Lower lobe of right lung (tissue), 2 donors: ENCODE measurements around the gene TAB3. TPM values are rescaled to one million over a fixed set of nuclear protein-coding genes. Genes with fewer than 3 reads are reported as not detected.

ENCODE experiments used
- ATAC-seq, 2 donors: fragments of 200-7000 bp; cut with Tn5 transposase; one replicate each; pipeline ENCODE4 v1.9.1; 2020 to 2022; ENCODE audit warnings: mild to moderate bottlenecking in 2 of 2, moderate library complexity in 2 of 2
- DNase-seq: peaks from one replicate; pipeline ENCODE4 v3.0.0-alpha.2; 2020
- H3K27ac ChIP-seq: fragments of 200-600 bp; one replicate; pipeline ENCODE4 v1.8.0; 2022
- H3K27me3 ChIP-seq: fragments of 200-600 bp; one replicate; pipeline ENCODE4 v1.8.0; 2022; ENCODE audit warnings: low read depth
- H3K36me3 ChIP-seq: fragments of 200-600 bp; one replicate; pipeline ENCODE4 v1.8.0; 2022; ENCODE audit warnings: mild to moderate bottlenecking
- H3K4me1 ChIP-seq: fragments of 200-600 bp; one replicate; pipeline ENCODE4 v1.8.0; 2022
- H3K4me3 ChIP-seq: fragments of 200-600 bp; one replicate; pipeline ENCODE4 v1.8.0; 2022; ENCODE audit warnings: mild to moderate bottlenecking
- H3K9me3 ChIP-seq: fragments of 200-600 bp; one replicate; pipeline ENCODE4 v1.8.0; 2022
- CTCF ChIP-seq: fragments of 200-600 bp; IDR thresholded peaks from one replicate; pipeline ENCODE4 v1.8.0; 2022; ENCODE audit warnings: antibody characterized with exemption, mild to moderate bottlenecking
- intact Hi-C: fragments of 100-400 bp; cut with DNase I; formaldehyde crosslinking; loops from one replicate; pipeline ENCODE4 v1.11.0; 2022
- total RNA-seq: library from RNA; stranded (reverse); fragmentation: NEBNext Ultra II Directional; extraction: Animal tissue kit (Norgen Biotek cat#: 25700); gene quantifications from one replicate; pipeline ENCODE4 v1.2.1, GENCODE V29; 2021
- donor health status: DM: no; HTN: yes; CAD: no; lungs with severe emphysema.

The TAB3 gene
- total RNA-seq, 1 donor from 2014 or later, result 23.3 TPM

- no peak for DNase-seq
- Histone ChIP-seq H3K4me3 (no peak overlapping the region), H3K27me3 (no peaks in the 10 kb centered on the region), H3K36me3 (no peaks in the 10 kb centered on the region), H3K27ac (no peak overlapping the region), H3K9me3 (no peaks in the 10 kb centered on the region), H3K4me1 (no peaks in the 10 kb centered on the region)
- no peak for TF ChIP-seq CTCF
- no peak for ATAC-seq
- intact Hi-C loops, result no loop called here
Observed at GRCh38 chrX:30895370-30895769, 6.3 kb upstream of the TAB3 start.

GRCh38 chrX:30893206-30893605 is 4.2 kb upstream of the TAB3 start:
- peaks cover under 1% of the 10 kb centered on the region for H3K4me1 ChIP-seq
- H3K27ac ChIP-seq, result no peak overlapping the region
- intact Hi-C loops, result no loop called here
- no peaks in the 10 kb centered on the region for H3K36me3 ChIP-seq
- ATAC-seq (no peak), DNase-seq (no peak)
- H3K4me3 ChIP-seq, result no peak overlapping the region
- no peaks in the 10 kb centered on the region for H3K27me3 ChIP-seq
- no peaks in the 10 kb centered on the region for H3K9me3 ChIP-seq
- no peak for TF ChIP-seq CTCF

- DNase-seq, result no peak
- intact Hi-C loops, result no loop called here
- ATAC-seq, result peak; percentile 6 to 8
Observed at GRCh38 chrX:30892591-30892990, 3.5 kb upstream of the TAB3 start.

GRCh38 chrX:30888526-30889146 is 418 bp downstream of the TAB3 start:
- H3K9me3 ChIP-seq, result no peaks in the 10 kb centered on the region
- H3K27ac ChIP-seq, result peak overlapping the region; percentile 86
- H3K27me3 ChIP-seq, result no peaks in the 10 kb centered on the region
- peak; percentile 36 to 40 for ATAC-seq
- TF ChIP-seq CTCF, result no peak
- intact Hi-C loops, result no loop called here
- peaks cover 10% of the 10 kb centered on the region for H3K4me1 ChIP-seq
- no peaks in the 10 kb centered on the region for H3K36me3 ChIP-seq
- peak overlapping the region; percentile 66 for H3K4me3 ChIP-seq
- DNase-seq, result no peak

More at GRCh38 chrX:30892591-30892990, 3.5 kb upstream of the TAB3 start:
- Histone ChIP-seq H3K4me3 (no peak overlapping the region), H3K36me3 (no peaks in the 10 kb centered on the region), H3K27ac (no peak overlapping the region), H3K9me3 (no peaks in the 10 kb centered on the region), H3K4me1 (peaks cover 6% of the 10 kb centered on the region), H3K27me3 (no peaks in the 10 kb centered on the region)
- no peak for TF ChIP-seq CTCF

- intact Hi-C loops, result no loop called here
- TF ChIP-seq CTCF, result no peak
- no peak for ATAC-seq
- Histone ChIP-seq H3K36me3 (no peaks in the 10 kb centered on the region), H3K9me3 (no peaks in the 10 kb centered on the region), H3K27ac (no peak overlapping the region), H3K4me3 (peak overlapping the region; percentile 66), H3K27me3 (no peaks in the 10 kb centered on the region), H3K4me1 (peaks cover 10% of the 10 kb centered on the region)
- DNase-seq, result no peak
Observed at GRCh38 chrX:30887721-30888120, 1.3 kb downstream of the TAB3 start.
